MM.1S (cell line): Measurements from ENCODE around the gene ARHGEF12.

Source experiments
- DNase-seq: peaks from one replicate; pipeline ENCODE4 v3.0.0-alpha.2; 2015
- H2AFZ ChIP-seq: fragments of 300-600 bp; sonication (generic); 2 replicates; pipeline ENCODE4 v1.6.0; 2016; ENCODE audit warnings: antibody characterized with exemption, low read length
- H3F3A ChIP-seq: fragments of 300-600 bp; sonication (generic); 2 replicates; pipeline ENCODE4 v1.6.1; 2016; ENCODE audit warnings: mild to moderate bottlenecking, antibody characterized with exemption, low read length, moderate library complexity, mixed read lengths; ENCODE audit not compliant: insufficient read depth
- H3K27ac ChIP-seq: fragments of 300-600 bp; sonication (generic); 2 replicates; pipeline ENCODE4 v1.5.1; 2016; ENCODE audit warnings: mild to moderate bottlenecking, low read length
- H3K27me3 ChIP-seq: fragments of 300-600 bp; sonication (generic); replicated peaks from 2 replicates; pipeline ENCODE4 v1.6.0; 2016; ENCODE audit warnings: low read length; ENCODE audit not compliant: insufficient read depth
- H3K36me3 ChIP-seq: fragments of 300-600 bp; sonication (generic); replicated peaks from 2 replicates; pipeline ENCODE4 v1.6.1; 2016; ENCODE audit warnings: mild to moderate bottlenecking, low read length, mixed read lengths; ENCODE audit not compliant: insufficient read depth
- H3K4me1 ChIP-seq: fragments of 300-600 bp; sonication (generic); 2 replicates; pipeline ENCODE4 v1.6.1; 2016; ENCODE audit warnings: low read length, mixed read lengths
- H3K4me2 ChIP-seq: fragments of 300-600 bp; sonication (generic); 2 replicates; pipeline ENCODE4 v1.6.0; 2016; ENCODE audit warnings: low read depth, low read length
- H3K4me3 ChIP-seq: fragments of 300-600 bp; sonication (generic); 2 replicates; pipeline ENCODE4 v1.5.1; 2016; ENCODE audit warnings: low read length, mixed read lengths
- H3K79me2 ChIP-seq: fragments of 300-600 bp; sonication (generic); 2 replicates; pipeline ENCODE4 v1.6.1; 2016; ENCODE audit warnings: mixed run types, low read length, mixed read lengths
- H3K9ac ChIP-seq: fragments of 300-600 bp; sonication (generic); 2 replicates; pipeline ENCODE4 v1.6.1; 2016; ENCODE audit warnings: low read length, mixed read lengths
- H3K9me2 ChIP-seq: fragments of 300-600 bp; sonication (generic); replicated peaks from 2 replicates; pipeline ENCODE4 v1.6.1; 2016; ENCODE audit warnings: mild to moderate bottlenecking, low read length, mixed read lengths; ENCODE audit not compliant: insufficient read depth
- H3K9me3 ChIP-seq: fragments of 300-600 bp; sonication (generic); replicated peaks from 2 replicates; pipeline ENCODE4 v1.6.1; 2016; ENCODE audit warnings: mild to moderate bottlenecking, low read length, mixed read lengths; ENCODE audit not compliant: insufficient read depth
- H4K20me1 ChIP-seq: fragments of 300-600 bp; sonication (generic); 2 replicates; pipeline ENCODE4 v1.6.1; 2016; ENCODE audit warnings: mild to moderate bottlenecking, low read length, moderate library complexity, mixed read lengths; ENCODE audit not compliant: insufficient read depth
- EZH2 ChIP-seq: fragments of 300-600 bp; sonication (generic); optimal IDR thresholded peaks from 2 replicates; pipeline ENCODE3; 2017; ENCODE audit warnings: low read depth, mild to moderate bottlenecking, antibody characterized with exemption, low read length, mixed read lengths
- EZH2phosphoT487 ChIP-seq: fragments of 300-600 bp; sonication (generic); IDR thresholded peaks from 2 replicates; pipeline ENCODE4 v1.6.1; 2018; ENCODE audit warnings: antibody characterized with exemption, low read length
- TF ChIP-seq, protein P1 (sequence below): fragments of 300-600 bp; sonication (generic); IDR thresholded peaks from 2 replicates; pipeline ENCODE4 v1.5.1; 2016; ENCODE audit warnings: antibody characterized with exemption, low read length, mixed read lengths

Gene ARHGEF12

DNA sequence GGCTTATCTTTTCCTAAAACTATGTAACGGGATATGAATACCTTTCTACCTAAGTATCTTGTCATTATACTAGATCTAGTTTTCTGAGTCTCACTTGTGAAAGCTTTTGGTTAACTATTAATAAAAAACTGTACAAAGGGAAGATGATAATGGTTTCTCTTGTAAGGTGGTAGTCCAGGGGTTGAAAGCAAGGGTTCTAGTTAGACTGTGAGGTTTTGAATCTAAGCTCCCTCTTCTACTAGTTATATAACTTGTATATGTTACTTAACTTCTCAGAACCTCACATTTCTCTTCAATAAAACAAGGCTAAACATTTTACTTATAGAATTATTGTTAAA is 54.3 kb downstream of the ARHGEF12 start:
- Histone ChIP-seq H3K27me3 (no peaks in the 10 kb centered on the region), H3K4me3 (no peak overlapping the region), H4K20me1 (peaks cover 32% of the 10 kb centered on the region; the same call in 1 of the 2 replicates), H3K9me3 (no peaks in the 10 kb centered on the region), H3K9ac (no peak overlapping the region), H3K9me2 (no peaks in the 10 kb centered on the region), H3K36me3 (no peaks in the 10 kb centered on the region), H3F3A (no peaks in the 10 kb centered on the region), H3K27ac (no peak overlapping the region), H3K79me2 (peaks cover 98% of the 10 kb centered on the region), H2AFZ (no peak overlapping the region), H3K4me2 (no peak overlapping the region), H3K4me1 (no peaks in the 10 kb centered on the region)
- no peak for DNase-seq
- TF ChIP-seq EZH2 = no peak

- H3K9ac ChIP-seq = no peak overlapping the region
Measured at GRCh38 chr11:120391292-120391691, 55.1 kb downstream of the ARHGEF12 start.

GRCh38 chr11:120391854-120392253 is 55.6 kb downstream of the ARHGEF12 start:
- Histone ChIP-seq H3F3A (no peaks in the 10 kb centered on the region; the same call in 1 of the 2 replicates), H3K9ac (no peak overlapping the region), H3K4me1 (no peaks in the 10 kb centered on the region), H3K36me3 (no peaks in the 10 kb centered on the region), H3K27me3 (no peaks in the 10 kb centered on the region), H3K4me2 (no peak overlapping the region), H3K79me2 (peaks cover 98% of the 10 kb centered on the region), H4K20me1 (peaks cover 20% of the 10 kb centered on the region; the same call in 1 of the 2 replicates), H2AFZ (no peak overlapping the region), H3K9me3 (no peaks in the 10 kb centered on the region), H3K27ac (no peak overlapping the region), H3K4me3 (no peak overlapping the region), H3K9me2 (no peaks in the 10 kb centered on the region)
- no peak for DNase-seq
- TF ChIP-seq EZH2phosphoT487 (no peak), EZH2 (no peak)
- TF ChIP-seq, protein P1, sequence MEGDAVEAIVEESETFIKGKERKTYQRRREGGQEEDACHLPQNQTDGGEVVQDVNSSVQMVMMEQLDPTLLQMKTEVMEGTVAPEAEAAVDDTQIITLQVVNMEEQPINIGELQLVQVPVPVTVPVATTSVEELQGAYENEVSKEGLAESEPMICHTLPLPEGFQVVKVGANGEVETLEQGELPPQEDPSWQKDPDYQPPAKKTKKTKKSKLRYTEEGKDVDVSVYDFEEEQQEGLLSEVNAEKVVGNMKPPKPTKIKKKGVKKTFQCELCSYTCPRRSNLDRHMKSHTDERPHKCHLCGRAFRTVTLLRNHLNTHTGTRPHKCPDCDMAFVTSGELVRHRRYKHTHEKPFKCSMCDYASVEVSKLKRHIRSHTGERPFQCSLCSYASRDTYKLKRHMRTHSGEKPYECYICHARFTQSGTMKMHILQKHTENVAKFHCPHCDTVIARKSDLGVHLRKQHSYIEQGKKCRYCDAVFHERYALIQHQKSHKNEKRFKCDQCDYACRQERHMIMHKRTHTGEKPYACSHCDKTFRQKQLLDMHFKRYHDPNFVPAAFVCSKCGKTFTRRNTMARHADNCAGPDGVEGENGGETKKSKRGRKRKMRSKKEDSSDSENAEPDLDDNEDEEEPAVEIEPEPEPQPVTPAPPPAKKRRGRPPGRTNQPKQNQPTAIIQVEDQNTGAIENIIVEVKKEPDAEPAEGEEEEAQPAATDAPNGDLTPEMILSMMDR = no peak

More at GRCh38 chr11:120391292-120391691, 55.1 kb downstream of the ARHGEF12 start:
- DNase-seq = no peak
- Histone ChIP-seq H3K36me3 (no peaks in the 10 kb centered on the region), H4K20me1 (peaks cover 25% of the 10 kb centered on the region; the same call in 1 of the 2 replicates), H3K9me2 (no peaks in the 10 kb centered on the region), H3K27me3 (no peaks in the 10 kb centered on the region), H3K27ac (no peak overlapping the region), H3F3A (no peaks in the 10 kb centered on the region; the same call in 1 of the 2 replicates), H3K79me2 (peaks cover 98% of the 10 kb centered on the region), H3K4me1 (no peaks in the 10 kb centered on the region), H3K4me2 (no peak overlapping the region), H3K9me3 (no peaks in the 10 kb centered on the region), H3K4me3 (no peak overlapping the region), H2AFZ (no peak overlapping the region)
- no peak for TF ChIP-seq EZH2phosphoT487
- TF ChIP-seq, protein P1 = no peak
- TF ChIP-seq EZH2 = no peak

DNA sequence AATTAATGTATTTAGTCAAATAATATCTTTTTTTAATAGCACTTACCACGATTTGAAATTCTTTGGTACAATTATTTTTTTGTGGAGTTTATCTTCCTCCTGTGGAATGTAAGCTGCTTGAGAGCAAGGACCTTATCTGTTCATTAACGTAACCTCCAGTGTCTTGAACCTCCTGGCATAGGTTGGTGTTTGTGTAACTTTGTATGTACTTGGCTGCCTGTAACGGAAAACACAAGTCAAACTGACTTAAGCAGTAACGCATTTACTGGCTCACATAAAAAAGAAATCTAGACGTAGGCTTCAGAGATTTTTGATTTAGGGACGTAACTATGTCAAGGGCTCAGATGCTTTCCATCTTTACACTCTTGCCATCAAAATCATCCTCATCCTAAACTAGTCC is 56.1 kb downstream of the ARHGEF12 start:
- H3K4me1 ChIP-seq = no peaks in the 10 kb centered on the region
- H3K4me3 ChIP-seq = no peak overlapping the region
- H3K4me2 ChIP-seq = no peak overlapping the region
- H4K20me1 ChIP-seq = peaks cover 15% of the 10 kb centered on the region; the same call in 1 of the 2 replicates
- no peak overlapping the region for H2AFZ ChIP-seq
- H3K9me2 ChIP-seq = no peaks in the 10 kb centered on the region
- TF ChIP-seq, protein P1 = no peak
- TF ChIP-seq EZH2phosphoT487 (no peak), EZH2 (no peak)
- no peak overlapping the region for H3K9ac ChIP-seq
- DNase-seq = no peak
- H3K79me2 ChIP-seq = peaks cover 98% of the 10 kb centered on the region
- H3K36me3 ChIP-seq = no peaks in the 10 kb centered on the region
- no peaks in the 10 kb centered on the region for H3K27me3 ChIP-seq
- H3K9me3 ChIP-seq = no peaks in the 10 kb centered on the region
- H3K27ac ChIP-seq = no peak overlapping the region
- H3F3A ChIP-seq = no peaks in the 10 kb centered on the region; the same call in 1 of the 2 replicates
